Measurements from ENCODE around the gene RNF175.

The RNF175 gene

GRCh38 chr4:153741541-153741940 lies 18.3 kb downstream of the RNF175 start:
- no peak for DNase-seq

GRCh38 chr4:153735906-153736461 lies 23.8 kb downstream of the RNF175 start:
- DNase-seq: no peak

- DNase-seq: no peak
Observed at GRCh38 chr4:153733751-153734448, 25.9 kb downstream of the RNF175 start.

DNA sequence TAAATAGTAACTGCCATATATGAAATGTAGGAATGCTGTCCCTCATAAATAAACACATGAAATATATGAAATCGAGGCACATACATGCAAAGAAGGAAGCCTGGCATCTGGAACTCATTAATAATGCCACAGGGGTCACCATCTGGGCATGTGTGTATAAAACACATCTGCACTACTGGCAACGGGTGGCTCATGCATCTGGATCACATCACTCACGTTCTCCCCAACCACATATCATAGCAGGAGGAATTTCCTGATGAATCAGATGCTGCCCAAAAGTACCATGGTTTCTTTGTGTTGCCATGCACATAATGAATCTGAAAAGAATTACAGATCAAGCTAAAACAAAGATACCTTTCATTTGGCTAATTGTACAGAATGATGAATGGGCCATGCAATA lies 28.6 kb downstream of the RNF175 start:
- no peak for DNase-seq

GRCh38 chr4:153729895-153730294 lies 29.9 kb downstream of the RNF175 start:
- no peak for DNase-seq

DNA sequence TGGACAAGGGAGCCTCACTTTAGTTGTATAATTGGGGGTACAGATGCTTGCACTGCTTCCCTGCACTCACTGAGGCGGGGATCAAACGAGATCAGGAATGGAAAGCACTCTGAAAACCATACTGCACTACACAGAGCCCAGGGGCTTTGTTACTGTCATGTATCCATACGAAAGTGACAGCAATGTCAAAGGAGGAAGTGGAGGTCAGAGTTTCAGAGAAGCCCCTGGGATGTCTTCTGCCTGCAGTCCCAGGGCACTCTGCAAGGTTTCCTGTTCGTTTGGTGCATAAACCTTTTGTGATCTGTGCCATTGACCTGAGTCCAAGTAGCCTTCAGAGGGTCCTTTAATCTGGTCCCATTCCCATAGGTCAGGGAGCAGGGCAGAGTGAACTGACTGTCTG lies 31.2 kb downstream of the RNF175 start:
- DNase-seq: no peak

DNA sequence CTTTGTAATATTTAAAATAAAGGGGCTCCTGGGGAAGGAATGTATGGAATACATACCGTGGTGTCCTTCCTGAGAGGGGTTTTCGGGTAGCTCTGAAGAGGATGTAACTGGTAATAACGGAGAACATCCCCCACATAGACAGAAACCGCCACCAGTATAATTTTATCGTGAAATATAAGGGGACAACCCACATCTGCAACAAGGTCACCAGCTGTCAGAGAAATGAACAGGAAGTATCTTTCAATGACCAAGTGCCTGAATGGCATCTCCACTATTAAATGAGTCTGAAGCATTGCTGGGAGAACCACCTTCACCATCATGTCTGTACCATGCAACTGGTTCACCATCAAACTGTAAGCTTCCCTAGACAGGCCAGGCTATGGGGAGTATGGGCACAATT lies 31.7 kb downstream of the RNF175 start:
- DNase-seq: no peak

DNA sequence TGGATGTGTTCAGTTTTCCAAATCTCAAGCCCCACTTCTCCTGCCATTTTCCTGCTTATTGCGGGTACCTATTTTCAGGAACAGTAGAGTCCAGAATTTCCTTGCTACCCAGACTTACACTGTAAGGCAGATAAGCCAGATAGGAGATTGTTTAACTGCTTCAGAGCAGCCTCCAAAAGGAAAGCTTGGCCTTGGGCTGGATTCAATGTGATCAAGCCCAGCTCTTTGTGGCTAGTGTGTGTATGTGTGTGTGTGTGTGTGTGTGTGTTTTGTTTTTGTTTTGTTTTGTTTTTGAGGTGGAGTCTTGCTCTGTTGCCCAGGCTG lies 34.0 kb downstream of the RNF175 start:
- DNase-seq: no peak

GRCh38 chr4:153725136-153725830 lies 34.5 kb downstream of the RNF175 start:
- no peak for DNase-seq

- no peak for DNase-seq
Observed at GRCh38 chr4:153724606-153725005, 35.2 kb downstream of the RNF175 start.

DNA sequence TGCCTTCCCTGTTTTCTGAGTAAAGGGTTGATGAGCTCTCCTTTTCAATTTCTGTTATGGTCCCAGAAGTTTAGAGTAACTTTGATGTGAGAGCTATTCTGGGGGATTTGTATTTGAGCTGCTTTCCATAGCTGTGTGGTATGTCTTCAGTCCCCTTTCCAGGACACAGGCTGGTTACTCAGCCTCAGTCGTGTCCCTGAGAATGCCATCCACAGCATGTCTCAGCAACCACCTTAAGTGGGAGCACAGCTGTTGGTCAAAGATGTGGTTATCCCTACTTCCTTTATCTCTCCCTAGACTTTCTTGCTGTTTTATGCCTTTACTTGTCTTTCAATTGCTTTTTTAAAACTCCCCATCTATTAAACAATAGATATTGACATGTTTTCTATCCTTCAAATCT lies 37.8 kb downstream of the RNF175 start:
- DNase-seq: no peak

DNA sequence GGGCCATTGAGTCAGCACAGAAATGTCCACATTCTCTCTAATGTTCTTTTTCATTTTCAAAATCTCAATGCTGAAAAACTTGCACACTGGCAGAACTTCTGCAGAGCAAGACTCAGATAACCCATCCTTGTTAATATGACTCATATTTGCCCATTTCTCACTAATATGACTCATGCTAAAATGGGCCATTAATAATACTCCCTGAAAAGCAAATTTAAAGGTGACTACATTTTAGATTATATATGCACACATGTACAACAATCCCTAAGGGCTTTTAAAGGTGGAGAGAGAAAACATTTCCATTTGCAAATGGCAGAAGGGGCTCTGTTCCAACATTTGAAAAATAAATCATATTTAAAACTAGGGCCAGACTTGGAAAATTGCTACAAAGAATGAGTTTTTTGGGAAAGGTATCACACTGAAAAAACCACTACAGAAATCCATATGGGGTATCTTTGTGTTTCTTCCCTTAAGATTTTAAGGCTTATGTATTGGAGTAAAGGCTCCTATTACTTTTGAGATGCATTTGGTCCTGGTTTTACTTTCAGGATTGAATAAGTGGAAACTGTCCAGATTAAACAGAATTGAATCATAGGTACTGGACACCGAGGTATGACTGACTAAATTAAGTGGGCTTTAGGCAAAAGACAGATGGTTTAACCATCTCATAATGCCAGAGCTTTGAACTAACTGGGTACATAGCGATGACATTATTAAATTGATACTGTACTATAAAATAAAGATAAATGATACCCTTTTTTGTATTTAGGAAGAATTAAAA lies 45.8 kb downstream of the RNF175 start:
- DNase-seq: no peak

- no peak for DNase-seq
Observed at GRCh38 chr4:153710681-153711080, 49.1 kb downstream of the RNF175 start.

- DNase-seq: no peak
Observed at GRCh38 chr4:153706519-153706918, 53.3 kb downstream of the RNF175 start.

- no peak for DNase-seq
Observed at GRCh38 chr4:153705743-153706468, 53.9 kb downstream of the RNF175 start.

DNA sequence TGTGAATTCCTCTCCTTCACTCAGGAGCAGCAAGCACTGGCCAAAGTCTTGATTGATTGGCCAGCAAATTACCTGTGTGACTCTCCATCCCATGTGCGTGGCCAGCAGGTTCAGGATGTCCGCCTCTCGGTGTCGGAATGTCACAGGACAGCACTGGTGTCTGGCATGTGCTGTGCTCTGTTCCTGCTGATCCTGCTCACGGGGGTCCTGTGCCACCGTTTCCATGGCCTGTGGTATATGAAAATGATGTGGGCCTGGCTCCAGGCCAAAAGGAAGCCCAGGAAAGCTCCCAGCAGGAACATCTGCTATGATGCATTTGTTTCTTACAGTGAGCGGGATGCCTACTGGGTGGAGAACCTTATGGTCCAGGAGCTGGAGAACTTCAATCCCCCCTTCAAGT lies 55.3 kb downstream of the RNF175 start:
- DNase-seq: no peak

- DNase-seq: no peak
Observed at GRCh38 chr4:153684971-153685371, 74.9 kb downstream of the RNF175 start.

DNA sequence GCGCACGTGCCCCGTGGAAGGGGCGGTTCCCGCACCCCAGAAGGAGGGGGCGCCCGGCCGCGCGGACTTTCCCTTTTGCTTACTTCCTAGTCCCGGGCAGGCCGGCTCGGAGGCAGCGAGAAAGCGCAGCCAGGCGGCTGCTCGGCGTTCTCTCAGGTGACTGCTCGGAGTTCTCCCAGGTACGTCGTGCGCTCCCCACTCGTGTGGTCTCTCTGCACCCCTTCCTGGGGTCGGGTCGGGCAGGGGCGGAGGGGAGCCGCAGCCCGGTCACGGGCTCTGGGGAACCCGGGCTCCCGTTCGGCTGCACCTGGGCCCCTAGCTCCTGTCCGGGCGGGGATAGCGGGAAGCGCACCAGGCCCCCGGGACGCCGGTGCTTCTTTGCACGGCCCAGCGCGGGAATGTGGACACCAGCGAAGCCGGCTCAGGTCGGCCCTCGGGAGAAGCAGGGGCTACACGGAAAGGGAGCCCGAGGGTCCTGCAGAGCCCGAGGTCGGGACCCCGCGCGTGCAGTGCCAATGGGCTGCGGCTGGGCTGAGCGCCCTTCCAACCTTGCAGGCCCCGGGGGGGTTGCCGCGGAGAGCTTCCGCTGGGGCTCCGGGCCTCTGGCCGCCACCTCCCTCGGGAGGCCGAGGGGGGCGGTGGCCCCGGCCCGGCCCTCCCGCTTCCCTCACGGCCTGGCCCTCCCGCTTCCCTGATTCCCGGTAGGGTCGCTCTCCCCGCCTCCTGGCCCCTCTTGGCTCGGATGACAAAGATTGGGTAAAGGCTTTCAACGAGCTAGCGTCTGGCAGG lies 75.4 kb downstream of the RNF175 start, which contains the start of gene TLR2:
Gene TLR2, plus strand, starts transcription at position 99 of the 789 bp plus-strand sequence. CDS start 18,628 bp downstream, outside the sequence.
- peak; percentile 62 for DNase-seq

GRCh38 chr4:153683763-153684181 lies 76.1 kb downstream of the RNF175 start:
- DNase-seq: no peak

- DNase-seq: no peak
Observed at GRCh38 chr4:153679486-153679885, 80.3 kb downstream of the RNF175 start.

GRCh38 chr4:153676984-153677383 lies 82.8 kb downstream of the RNF175 start:
- no peak for DNase-seq

GRCh38 chr4:153676486-153676885 lies 83.3 kb downstream of the RNF175 start:
- DNase-seq: no peak
